SIG-M5 treated with dmso at 0.1 percent for 504 hours (cell line): ENCODE data around the gene TMED5.
"Not testable (repeated sequence)": the region's sequence is repeated elsewhere in the genome, so short reads cannot be mapped to it uniquely, and the experiment has no call there.

Experiments used
- DNase-seq: peaks from one replicate; lab custom pipeline; 2025; ENCODE audit not compliant: unreplicated experiment; lab: John Stamatoyannopoulos, UW

The TMED5 gene

DNA sequence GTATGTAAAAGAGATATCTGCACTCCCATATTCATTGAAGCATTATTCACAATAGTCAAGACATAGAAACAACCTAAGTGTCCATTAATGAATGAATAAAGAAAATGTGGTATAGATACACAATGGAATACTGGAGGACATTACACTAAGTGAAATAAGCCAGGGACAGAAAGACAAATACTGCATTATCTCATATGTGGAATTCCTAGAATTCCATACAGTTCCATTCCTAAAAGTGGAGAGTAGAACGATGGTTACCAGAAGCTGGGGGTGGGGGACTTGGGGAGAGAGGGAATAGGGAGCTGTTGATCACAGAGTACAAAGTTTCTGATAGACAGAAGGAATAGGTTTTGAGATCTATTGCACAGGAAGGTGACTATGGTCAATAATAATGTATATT lies 7.4 kb downstream of the TMED5 start:
- DNase-seq: no peak

DNA sequence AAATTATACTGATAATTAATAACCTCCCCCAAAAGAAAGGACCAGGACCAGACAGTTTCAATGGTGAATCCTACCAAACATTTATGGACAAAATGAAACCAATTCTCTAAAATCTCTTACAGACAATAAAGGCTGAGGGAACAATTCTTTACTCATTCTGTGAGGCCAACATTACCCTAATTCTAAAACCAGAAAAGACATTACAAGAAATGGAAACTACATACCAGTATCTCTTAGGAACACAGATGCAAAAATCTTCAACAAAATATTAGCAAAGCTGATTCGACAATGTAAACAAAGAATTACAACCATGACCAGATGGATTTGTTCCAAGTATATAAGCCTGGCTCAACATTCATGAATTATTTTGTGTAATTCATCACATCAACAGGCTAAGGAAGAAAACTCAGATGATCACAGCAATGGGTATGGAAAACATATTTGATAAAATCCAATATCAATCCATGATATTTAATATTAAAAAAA lies 8.6 kb downstream of the TMED5 start:
- DNase-seq: no peak

- not testable (repeated sequence) for DNase-seq
Observed at GRCh38 chr1:93170141-93170678, 10.0 kb downstream of the TMED5 start.

DNA sequence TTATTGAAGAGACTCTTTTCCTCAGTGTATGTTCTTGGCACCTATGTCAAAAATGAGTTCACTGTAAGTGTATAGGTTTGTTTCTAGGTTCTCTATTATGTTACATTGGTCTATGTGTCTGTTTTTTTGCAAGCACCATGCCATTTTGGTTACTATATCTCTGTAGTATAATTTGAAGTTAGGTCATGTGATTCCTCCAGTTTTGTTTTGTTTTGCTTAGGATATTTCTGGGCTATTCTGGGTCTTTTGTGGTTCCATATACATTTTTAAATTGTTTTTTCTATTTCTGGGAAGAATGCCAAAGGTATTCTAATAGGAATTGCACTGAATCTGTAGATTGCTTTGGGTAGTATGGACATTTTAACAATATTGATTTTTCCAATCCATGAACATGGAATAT lies 13.2 kb downstream of the TMED5 start:
- no peak for DNase-seq

DNA sequence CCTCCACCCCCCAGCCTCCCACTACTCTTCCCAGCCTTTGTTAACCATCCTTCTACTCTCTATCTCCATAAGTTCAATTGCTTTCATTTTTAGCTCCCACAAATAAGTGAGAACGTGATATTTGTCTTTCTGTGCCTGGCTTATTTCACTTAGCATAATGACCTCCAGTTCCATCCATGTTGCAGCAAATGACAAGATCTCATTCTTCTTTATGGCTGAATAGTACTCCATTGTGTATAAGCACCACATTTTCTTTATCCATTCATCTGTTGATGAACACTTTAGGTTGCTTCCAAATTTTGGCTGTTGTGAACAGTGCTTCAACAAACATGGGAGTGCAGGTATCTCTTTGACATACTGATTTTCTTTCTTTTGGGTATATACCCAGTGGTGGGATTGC lies 14.3 kb downstream of the TMED5 start:
- not testable (repeated sequence) for DNase-seq

GRCh38 chr1:93164816-93165215 lies 15.4 kb downstream of the TMED5 start:
- no peak for DNase-seq

GRCh38 chr1:93163314-93163713 lies 16.9 kb downstream of the TMED5 start:
- not testable (repeated sequence) for DNase-seq

DNA sequence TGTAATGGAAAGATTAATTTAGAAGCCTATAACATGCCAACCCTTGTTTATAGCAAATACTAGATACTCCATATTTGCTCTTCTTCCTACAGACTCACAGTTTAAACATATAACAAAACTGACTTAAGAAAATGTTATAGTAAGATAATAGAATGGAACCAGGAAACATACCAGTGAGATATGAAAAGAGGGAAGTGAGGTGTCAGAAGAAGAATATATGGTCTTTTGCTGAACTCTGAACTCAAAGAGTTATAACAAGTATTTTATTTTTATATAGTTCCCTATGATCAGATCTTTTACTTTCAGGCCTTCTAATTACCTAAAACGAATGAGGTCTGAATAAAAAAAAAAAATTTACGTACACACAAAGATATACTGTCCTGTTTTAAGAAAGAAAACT lies 20.9 kb downstream of the TMED5 start:
- DNase-seq: no peak

GRCh38 chr1:93155335-93155734 lies 24.9 kb downstream of the TMED5 start:
- DNase-seq: no peak

DNA sequence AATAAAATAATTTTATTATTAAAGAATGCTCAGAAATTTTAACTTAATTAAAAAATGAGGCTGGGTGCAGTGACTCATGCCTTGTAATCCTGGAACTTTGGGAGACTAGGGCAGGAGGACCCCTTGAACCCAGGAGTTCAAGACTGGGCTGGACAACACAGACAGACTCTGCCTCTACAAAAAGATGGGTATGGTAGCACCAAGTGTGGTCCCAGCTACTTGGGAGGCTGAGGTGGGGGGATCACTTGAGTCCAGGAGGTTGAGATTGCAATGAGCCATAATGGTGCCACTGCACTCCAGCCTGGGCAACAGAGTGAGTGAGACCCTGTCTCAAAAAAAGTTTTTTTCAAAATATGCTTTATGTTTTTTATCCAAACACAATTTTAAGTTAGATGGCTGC lies 25.3 kb downstream of the TMED5 start:
- no peak for DNase-seq

- no peak for DNase-seq
Observed at GRCh38 chr1:93152835-93153234, 27.4 kb downstream of the TMED5 start.

DNA sequence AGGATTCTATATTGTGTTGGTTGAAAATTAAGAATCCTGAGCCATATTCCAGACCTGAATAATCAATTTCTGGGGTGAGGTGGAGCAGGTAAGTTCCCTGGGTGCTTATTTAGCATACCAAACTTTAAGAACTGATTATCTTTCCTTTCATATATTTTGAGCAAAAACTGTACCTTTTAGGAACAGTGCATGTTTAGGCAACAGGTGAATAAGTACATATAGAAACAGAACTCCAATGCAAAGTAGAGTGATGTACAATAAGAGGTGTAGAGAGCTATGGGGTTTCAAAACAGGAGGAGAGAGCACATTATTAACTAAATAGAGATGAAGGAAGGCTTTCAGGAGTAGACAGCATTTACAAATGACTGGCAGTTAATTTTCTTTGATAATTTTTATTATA lies 28.7 kb downstream of the TMED5 start:
- no peak for DNase-seq

DNA sequence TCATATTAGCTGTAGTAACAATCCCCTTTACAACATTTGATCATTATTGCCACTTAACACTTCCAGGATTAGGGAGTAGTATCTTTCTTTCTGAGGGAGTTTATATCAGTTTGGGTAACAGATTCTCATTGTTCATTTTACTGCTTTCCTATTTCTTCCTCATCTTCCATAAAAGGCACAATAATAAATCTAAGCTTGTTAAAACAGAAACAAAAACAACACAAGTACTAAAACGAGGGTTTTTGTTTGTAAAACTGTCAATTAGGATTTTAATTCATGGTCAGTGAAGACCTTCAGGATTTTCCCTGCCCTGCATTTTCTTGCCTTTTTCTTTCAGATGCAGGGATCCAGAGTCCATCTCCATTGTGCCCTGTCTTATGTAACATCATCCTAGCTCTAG lies 29.5 kb downstream of the TMED5 start:
- DNase-seq: no peak

DNA sequence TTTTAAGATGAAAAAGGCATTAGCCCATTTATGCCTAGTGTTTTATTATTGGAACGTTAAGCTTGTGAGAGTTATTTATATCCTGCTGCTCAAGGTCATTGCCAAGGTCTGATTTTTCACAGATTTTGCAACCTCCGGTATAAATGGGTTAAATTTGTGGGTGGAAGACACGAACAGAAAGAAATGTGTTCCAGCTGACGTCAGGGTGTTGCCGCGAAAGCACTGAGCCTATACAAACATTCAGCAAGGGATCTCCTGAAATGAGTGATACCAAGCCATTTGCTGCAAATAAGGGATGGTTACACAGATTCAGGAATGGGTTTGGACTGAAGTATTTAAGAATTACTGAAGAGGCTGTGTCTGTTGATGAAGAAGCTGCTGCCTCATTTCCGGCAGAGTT lies 32.2 kb downstream of the TMED5 start:
- DNase-seq: no peak

DNA sequence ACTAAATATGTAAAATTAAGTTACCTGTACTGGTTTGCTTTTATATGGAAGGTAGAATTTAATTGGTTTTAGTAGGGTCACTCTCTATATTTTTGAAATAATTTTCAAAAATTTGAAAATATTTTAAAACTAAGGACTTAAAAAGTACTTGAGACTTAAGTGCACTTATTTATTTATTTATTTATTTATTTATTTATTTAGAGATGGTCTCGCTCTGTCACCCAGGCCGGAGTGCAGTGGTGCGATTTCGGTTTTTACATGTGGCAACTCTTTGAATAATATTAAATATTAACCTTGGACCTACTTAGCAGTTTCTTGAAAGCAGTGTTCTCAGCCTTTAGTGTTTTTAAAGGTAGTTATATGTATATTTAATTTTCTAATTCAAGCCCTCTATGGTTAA lies 36.4 kb downstream of the TMED5 start:
- DNase-seq: no peak

DNA sequence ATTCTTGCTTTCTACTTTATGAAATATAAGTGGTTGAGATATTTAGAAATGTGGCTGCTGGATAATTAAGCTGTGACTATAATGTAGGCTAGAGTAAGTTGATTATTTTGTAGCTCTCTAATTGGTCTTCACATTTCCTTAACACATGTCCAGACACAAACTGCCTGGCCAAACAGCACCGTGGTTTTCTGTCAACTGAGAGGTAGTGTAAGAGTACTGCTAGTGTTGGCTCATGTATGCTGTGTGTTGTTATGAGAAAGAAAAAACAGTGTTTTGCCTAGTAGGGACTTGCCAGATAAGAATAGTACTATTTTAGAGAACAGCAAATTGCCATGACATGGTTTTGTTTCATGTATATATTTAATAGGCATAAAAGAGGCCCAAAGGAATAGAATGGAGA lies 37.1 kb downstream of the TMED5 start:
- DNase-seq: no peak

DNA sequence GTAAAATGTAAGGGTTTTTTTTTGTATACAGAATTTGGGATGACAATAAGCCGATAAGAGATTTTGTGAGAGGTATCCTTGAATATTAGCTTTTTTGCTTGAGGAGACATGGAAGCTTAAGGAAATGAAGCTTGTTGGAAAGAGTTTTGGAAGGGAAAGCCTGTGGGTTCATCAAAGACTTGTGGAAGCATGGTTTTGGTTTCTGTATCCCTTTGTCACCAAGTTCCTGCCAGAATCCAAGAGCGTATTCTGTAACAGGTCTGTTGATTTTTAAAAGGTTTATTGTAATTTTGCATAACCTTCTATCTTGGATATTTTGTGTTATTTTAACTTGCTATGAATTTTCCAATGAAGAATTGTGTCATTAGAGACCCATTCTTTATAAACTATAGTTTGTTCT lies 38.1 kb downstream of the TMED5 start:
- no peak for DNase-seq

- no peak for DNase-seq
Observed at GRCh38 chr1:93140106-93140505, 40.1 kb downstream of the TMED5 start.

DNA sequence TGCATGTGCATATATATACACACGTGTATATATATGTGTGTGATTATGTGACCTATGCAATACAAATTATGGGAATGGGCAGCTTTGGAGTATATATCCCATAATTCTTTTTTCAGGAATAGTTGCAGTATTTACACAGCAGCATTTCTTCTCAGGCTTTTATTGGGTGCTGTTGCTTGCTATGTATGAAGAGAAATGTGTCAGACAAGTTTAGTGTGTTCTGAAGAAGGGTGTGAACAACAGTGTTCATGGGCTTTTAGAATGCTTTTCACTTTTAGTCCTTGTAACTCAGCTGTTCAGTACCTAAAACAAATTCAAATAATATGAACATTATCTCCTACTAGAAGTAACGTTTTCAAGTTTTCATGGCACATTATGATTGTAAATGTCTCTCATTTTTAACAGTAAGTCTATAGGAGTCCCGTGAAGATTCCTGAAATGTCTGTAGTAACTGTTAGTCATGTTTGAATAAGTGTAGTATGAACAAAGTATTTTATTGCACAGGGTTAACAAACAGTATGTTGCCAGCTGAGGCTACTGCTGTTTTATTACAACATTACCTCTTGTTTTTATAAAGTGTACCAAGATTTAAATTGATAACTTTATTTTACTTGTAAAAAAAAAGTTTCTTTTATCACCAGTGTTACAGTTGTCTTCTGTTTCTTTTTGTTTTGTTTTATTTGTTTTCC lies 42.5 kb downstream of the TMED5 start:
- DNase-seq: no peak

- DNase-seq: no peak
Observed at GRCh38 chr1:93136445-93136844, 43.8 kb downstream of the TMED5 start.

DNA sequence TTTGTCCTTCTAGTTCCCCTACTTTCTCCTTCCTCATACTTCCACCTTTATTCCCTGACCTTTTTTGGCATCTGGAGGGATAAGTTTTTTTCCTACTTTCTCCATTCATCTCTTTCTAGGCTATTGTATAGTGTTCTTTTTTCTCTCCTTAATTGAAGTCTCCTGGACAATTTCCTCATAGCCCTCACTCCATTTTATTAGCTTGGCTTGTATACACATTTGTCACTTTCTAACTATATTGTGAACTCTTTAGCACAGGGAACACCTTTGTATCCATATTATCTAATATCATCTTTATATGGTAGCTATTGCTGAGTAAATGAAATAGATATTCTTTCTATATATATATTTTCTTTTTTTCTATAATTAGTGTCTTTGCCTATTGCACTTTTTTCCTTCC lies 47.6 kb downstream of the TMED5 start:
- DNase-seq: no peak

- no peak for DNase-seq
Observed at GRCh38 chr1:93129507-93130099, 50.6 kb downstream of the TMED5 start.
